AG09319 (cell line): ENCODE results near the gene RNF141.

Experiments used
- DNase-seq: peaks from one replicate; pipeline ENCODE4 v3.0.0-alpha.2; 2010; ENCODE audit warnings: low read depth; ENCODE audit errors: extremely low read depth
- TF ChIP-seq, protein P1 (sequence below): IDR thresholded peaks from 2 replicates; pipeline ENCODE4 v1.5.1; 2011; ENCODE audit warnings: low read depth, mild to moderate bottlenecking, inconsistent platforms, low read length, moderate library complexity

Gene RNF141, protein sequence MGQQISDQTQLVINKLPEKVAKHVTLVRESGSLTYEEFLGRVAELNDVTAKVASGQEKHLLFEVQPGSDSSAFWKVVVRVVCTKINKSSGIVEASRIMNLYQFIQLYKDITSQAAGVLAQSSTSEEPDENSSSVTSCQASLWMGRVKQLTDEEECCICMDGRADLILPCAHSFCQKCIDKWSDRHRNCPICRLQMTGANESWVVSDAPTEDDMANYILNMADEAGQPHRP

DNA sequence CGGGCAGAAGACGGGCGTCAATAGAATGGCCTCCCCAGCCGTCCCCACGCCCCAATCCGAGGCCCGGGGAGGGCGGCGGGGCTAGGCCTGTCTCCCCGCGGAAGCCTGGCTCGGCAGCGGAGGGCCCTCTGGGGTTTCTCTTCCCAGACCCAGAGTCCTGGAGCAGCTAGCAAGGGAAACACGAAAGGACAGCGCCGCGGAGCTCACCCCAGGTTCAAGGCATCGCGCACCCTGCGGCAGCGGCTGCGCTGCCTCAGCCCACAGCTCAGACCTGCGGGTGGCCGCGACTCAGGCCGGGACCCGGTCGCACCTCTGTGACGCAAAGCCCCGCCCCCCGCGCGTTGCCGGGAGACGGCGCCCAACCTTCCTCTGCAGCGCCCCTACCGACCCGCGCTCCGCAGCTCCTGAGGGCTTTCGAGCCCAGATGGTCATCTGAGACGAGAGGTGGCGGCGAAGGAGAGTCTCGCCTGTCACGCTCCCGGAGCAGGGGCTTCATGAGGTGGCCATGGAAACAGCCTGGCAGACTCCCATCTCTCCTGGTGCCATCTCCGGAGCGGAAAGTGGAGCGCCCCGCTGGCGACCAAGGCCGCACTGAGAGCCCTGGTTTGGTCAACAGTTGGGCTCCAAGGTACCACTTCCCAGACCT is at the start of gene RNF141:
Gene RNF141 (minus strand): TSS at position 273 of the 646 bp plus-strand sequence. CDS start 7,029 bp downstream, outside the sequence.
- TF ChIP-seq, protein P1, sequence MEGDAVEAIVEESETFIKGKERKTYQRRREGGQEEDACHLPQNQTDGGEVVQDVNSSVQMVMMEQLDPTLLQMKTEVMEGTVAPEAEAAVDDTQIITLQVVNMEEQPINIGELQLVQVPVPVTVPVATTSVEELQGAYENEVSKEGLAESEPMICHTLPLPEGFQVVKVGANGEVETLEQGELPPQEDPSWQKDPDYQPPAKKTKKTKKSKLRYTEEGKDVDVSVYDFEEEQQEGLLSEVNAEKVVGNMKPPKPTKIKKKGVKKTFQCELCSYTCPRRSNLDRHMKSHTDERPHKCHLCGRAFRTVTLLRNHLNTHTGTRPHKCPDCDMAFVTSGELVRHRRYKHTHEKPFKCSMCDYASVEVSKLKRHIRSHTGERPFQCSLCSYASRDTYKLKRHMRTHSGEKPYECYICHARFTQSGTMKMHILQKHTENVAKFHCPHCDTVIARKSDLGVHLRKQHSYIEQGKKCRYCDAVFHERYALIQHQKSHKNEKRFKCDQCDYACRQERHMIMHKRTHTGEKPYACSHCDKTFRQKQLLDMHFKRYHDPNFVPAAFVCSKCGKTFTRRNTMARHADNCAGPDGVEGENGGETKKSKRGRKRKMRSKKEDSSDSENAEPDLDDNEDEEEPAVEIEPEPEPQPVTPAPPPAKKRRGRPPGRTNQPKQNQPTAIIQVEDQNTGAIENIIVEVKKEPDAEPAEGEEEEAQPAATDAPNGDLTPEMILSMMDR: peak; percentile 78
- DNase-seq: peak; percentile 68

DNA sequence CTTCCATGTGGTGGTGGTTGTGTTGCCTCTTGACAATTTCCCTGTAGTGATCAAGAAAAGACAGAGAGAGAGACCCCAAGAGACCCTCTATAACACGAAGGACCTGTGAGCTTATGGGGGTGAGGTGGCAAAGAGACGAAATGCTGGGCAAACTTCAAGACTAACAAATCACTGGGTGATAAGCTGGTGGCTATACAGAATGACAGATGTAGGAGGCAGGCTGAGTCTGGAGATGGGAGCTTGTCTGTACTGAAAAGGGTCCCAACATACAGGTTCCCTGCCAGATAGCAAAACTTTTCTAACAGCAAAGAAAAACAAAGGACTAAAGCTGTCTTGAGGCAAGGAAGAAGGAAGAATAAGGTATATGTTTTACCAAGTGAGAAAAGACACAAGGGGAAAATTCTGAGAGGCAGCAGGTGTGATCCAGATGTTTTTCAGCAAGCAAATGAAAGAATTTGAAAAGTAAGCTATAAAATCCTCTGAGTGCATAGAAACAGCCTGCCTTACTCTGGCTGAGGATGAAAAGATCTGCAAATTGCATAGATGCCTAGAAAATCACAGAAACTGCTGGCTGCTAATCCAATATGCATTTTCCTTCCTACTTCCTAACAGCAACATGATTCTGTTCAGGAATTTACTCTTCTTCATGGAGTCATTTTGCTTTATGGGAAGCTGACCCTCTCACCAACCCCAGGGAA is 49.4 kb upstream of the RNF141 start:
- TF ChIP-seq, protein P1: no peak
- no peak for DNase-seq

DNA sequence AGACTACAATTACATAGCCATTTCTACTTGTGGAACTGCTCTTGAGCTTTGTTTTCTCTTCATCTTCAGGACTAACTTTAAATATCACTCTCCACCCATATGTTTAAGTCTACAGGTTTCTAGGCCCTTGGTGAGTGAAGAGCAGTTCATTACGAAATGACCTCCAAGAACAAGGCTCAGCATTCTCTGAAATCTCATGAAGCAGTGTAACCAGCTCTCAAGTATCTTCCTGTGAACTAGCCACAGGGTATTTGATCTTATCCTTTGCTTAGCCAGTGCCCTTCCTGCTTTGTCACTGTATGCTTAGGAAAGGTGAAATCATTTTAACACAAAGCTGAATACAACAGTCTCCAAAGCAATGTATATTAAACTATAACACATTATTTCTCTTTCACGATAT is 47.9 kb upstream of the RNF141 start:
- TF ChIP-seq, protein P1: no peak
- no peak for DNase-seq

DNA sequence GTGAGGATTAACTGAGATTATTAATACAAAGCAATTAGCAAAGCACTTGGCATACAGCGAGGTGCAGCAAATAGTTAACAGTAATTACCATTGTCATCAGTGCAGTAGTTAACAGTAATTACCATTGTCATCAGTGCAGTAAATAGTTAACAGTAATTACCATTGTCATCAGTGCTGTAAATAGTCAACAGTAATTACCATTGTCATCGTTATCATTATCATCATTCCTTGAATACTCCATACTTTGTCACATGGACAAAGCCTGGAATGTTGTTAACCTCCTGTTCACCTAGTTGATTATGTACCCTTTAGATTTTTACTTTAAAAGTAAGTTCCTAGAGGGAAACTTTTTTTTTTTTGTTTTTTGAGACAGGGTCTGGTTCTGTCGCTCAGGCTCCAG is 47.0 kb upstream of the RNF141 start:
- no peak for DNase-seq
- TF ChIP-seq, protein P1: no peak

DNA sequence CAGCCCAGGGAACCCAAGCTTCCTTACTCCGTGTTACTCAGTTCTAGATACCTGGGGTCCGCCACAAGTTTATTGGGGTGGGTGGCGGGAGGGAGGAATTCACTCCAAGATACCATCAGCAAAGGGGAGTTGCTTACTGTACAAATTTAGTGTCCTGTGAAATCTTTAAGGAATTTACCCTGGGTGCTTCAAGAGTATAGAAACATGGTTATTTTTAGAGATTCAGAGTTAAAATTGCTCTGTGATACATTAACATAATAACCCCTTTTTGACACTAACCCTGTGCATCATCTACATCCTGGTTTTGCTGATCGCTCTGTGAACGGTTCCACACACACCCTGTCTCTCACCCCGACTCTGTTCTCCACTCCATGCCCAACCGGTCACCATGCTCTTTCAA is 46.4 kb upstream of the RNF141 start:
- TF ChIP-seq, protein P1: no peak
- no peak for DNase-seq

DNA sequence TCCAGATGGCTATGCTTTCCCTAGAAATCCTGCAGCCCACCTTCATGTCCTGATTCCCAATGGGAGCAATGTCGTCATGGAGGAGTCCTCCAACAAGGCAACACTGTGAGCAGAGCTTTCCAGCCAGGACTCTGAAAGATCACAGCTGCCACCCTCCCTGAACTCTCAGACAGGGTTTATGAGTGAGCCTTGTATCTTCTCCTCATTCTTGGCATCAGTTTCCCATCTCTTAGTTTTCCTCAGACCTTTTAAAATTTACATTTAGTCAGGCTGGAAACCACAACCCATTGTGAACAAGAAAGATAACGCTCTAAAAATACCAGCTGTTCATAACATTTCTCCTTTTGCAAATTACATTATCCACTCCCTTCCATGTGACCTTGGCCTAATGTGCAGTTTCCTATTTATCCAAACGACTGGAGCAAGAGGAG is 43.1 kb upstream of the RNF141 start:
- no peak for DNase-seq
- TF ChIP-seq, protein P1: no peak

DNA sequence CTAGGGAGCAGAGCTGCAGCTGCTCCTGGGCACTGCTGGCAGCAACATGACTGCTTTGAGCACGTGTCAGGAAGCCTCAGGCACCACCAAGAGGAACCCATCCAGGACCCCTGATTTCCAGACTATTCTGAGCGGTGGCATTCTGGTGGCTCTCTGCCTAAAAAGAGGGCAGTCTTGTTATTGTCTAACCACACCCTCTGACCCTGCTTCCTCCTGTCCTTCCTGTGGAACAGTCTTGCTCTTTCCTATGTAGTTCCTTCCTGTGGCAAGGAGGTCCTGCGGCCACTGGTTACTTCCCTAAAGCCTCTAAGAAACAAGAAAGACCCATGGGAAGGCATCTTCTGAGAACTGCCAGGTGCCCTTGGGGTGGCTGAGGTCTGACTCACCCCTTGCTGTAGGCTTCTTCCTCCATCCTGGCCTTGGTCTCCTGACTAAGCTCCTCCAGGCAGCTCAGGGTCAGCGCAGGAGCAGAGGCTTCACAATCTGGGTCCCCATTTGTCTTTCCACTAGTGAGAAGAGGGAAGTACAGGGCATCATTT is 40.6 kb upstream of the RNF141 start:
- TF ChIP-seq, protein P1: no peak
- no peak for DNase-seq
